OCI-LY7 (cell line): ENCODE results near the gene MEOX1. TPM values are rescaled to one million over a fixed set of nuclear protein-coding genes. Genes with fewer than 3 reads are reported as not detected.

Source experiments
- BruUV-seq: library from RNA; stranded (reverse); fragments of 400-500 nt; replicated peaks from 2 replicates; lab custom pipeline; 2021; lab: Mats Ljungman, UMichigan
- CTCF ChIA-PET: fragments of 300-600 bp; sonication (Branson Sonifier 250); formaldehyde crosslinking; loops from one replicate; lab custom pipeline; 2022; ENCODE audit warnings: antibody characterized with exemption; ENCODE audit not compliant: unreplicated experiment; lab: Charles Lee
- POLR2A ChIA-PET: fragments of 300-600 bp; sonication (Branson Sonifier 250); formaldehyde crosslinking; loops from one replicate; lab custom pipeline; 2022; ENCODE audit warnings: antibody characterized with exemption; lab: Charles Lee
- DNase-seq: peaks from one replicate; pipeline ENCODE4 v3.0.0-alpha.2; 2015; ENCODE audit warnings: low spot score
- H2AFZ ChIP-seq: fragments of 200-600 bp; sonication (generic), shearing (Covaris generic); 2 replicates; pipeline ENCODE4 v1.6.1; 2014; ENCODE audit warnings: mild to moderate bottlenecking, antibody characterized with exemption, low read length, moderate library complexity
- H3K27ac ChIP-seq: fragments of 200-600 bp; sonication (generic); 2 replicates; pipeline ENCODE4 v1.5.1; 2014; ENCODE audit warnings: mixed run types, low read depth, mild to moderate bottlenecking, moderate library complexity, low read length, inconsistent platforms; ENCODE audit not compliant: poor library complexity, severe bottlenecking
- H3K36me3 ChIP-seq: fragments of 200-600 bp; sonication (generic); 2 replicates; pipeline ENCODE4 v1.6.1; 2014; ENCODE audit warnings: mild to moderate bottlenecking, antibody characterized with exemption, low read length, moderate library complexity, mixed read lengths; ENCODE audit not compliant: insufficient read depth
- H3K4me1 ChIP-seq: fragments of 200-600 bp; sonication (generic); 2 replicates; pipeline ENCODE4 v1.5.1; 2014; ENCODE audit warnings: mild to moderate bottlenecking, low read length; ENCODE audit not compliant: insufficient read depth, poor library complexity, severe bottlenecking
- H3K4me2 ChIP-seq: fragments of 200-600 bp; sonication (generic); 2 replicates; pipeline ENCODE4 v1.6.1; 2014; ENCODE audit warnings: mild to moderate bottlenecking, low read length
- H3K4me3 ChIP-seq: fragments of 200-600 bp; sonication (generic); 2 replicates; pipeline ENCODE4 v1.5.1; 2014; ENCODE audit warnings: mild to moderate bottlenecking, low read depth, low read length; ENCODE audit not compliant: poor library complexity, severe bottlenecking
- H3K79me2 ChIP-seq: fragments of 200-600 bp; sonication (generic); 2 replicates; pipeline ENCODE4 v1.6.1; 2016; ENCODE audit warnings: low read depth, mild to moderate bottlenecking, low read length, moderate library complexity, mixed read lengths; ENCODE audit not compliant: insufficient read depth
- H3K9me2 ChIP-seq: fragments of 200-600 bp; sonication (generic); 2 replicates; pipeline ENCODE4 v1.6.1; 2016; ENCODE audit warnings: mild to moderate bottlenecking, low read length, mixed read lengths; ENCODE audit not compliant: insufficient read depth
- H3K9me3 ChIP-seq: fragments of 200-600 bp; sonication (generic); 2 replicates; pipeline ENCODE4 v1.6.1; 2014; ENCODE audit warnings: mild to moderate bottlenecking, mixed run types, low read length, mixed read lengths
- H4K20me1 ChIP-seq: fragments of 200-600 bp; sonication (generic); 2 replicates; pipeline ENCODE4 v1.6.1; 2014; ENCODE audit warnings: mild to moderate bottlenecking, antibody characterized with exemption, low read length, moderate library complexity, mixed read lengths; ENCODE audit not compliant: insufficient read depth
- CTCF ChIP-seq: fragments of 200-600 bp; sonication (generic); conservative IDR thresholded peaks from 2 replicates; pipeline ENCODE4 v1.5.1; 2014; ENCODE audit warnings: mild to moderate bottlenecking, antibody characterized with exemption, low read length, moderate library complexity, mixed read lengths
- EZH2phosphoT487 ChIP-seq: fragments of 200-600 bp; sonication (generic); IDR thresholded peaks from 2 replicates; pipeline ENCODE4 v1.6.1; 2018; ENCODE audit warnings: low read depth, borderline replicate concordance, mild to moderate bottlenecking, mixed run types, antibody characterized with exemption, low read length, moderate library complexity, mixed read lengths
- intact Hi-C: fragments of 100-400 bp; cut with micrococcal nuclease; formaldehyde crosslinking; loops from one replicate; pipeline ENCODE4 v1.10.0; 2022; ENCODE audit not compliant: unreplicated experiment
- total RNA-seq, 2 experiments: library from RNA; depleted of rRNA in 1 of 2; stranded (reverse); fragments of >200 nt in 1 of 2; shearing (Covaris generic) in 1 of 2; gene quantifications; 2 replicates each; pipeline ENCODE4 v1.2.3, GENCODE V29; 2014 to 2022

Gene MEOX1
- total RNA-seq, 2 experiments from 2014 or later, result not detected

GRCh38 chr17:43665084-43665936, 3.6 kb upstream of the MEOX1 start:
- H3K4me3 ChIP-seq, result no peak overlapping the region
- DNase-seq, result no peak
- H3K36me3 ChIP-seq, result no peaks in the 10 kb centered on the region
- no peak overlapping the region for H3K27ac ChIP-seq
- ChIA-PET CTCF (no interaction called here), POLR2A (interaction anchor here (0.7 to 0.9 kb wide), 2 partner anchors 34 to 90 kb away, joined by 3 read pairs; no protein-coding TSS in a partner anchor)
- intact Hi-C loops, result no loop called here
- no peaks in the 10 kb centered on the region for H3K9me2 ChIP-seq
- H3K4me2 ChIP-seq, result no peak overlapping the region
- TF ChIP-seq CTCF, result no peak
- no peak for TF ChIP-seq EZH2phosphoT487
- no peak overlapping the region for H2AFZ ChIP-seq
- H3K4me1 ChIP-seq, result no peaks in the 10 kb centered on the region
- BruUV-seq, result no TSS peak
- H3K79me2 ChIP-seq, result no peaks in the 10 kb centered on the region
- H3K9me3 ChIP-seq, result no peaks in the 10 kb centered on the region
- H4K20me1 ChIP-seq, result no peaks in the 10 kb centered on the region

- CTCF ChIA-PET, result no interaction called here
- no peaks in the 10 kb centered on the region for H4K20me1 ChIP-seq
- no peaks in the 10 kb centered on the region for H3K4me1 ChIP-seq
- no peaks in the 10 kb centered on the region for H3K9me2 ChIP-seq
- H3K79me2 ChIP-seq, result no peaks in the 10 kb centered on the region
- H3K4me3 ChIP-seq, result no peak overlapping the region
- POLR2A ChIA-PET, result interaction anchor here (0.7 kb wide), 1 partner anchor 9 kb away, joined by 3 read pairs; no protein-coding TSS in a partner anchor
- no peaks in the 10 kb centered on the region for H3K36me3 ChIP-seq
- no peaks in the 10 kb centered on the region for H3K9me3 ChIP-seq
- TF ChIP-seq EZH2phosphoT487 (no peak), CTCF (no peak)
- H2AFZ ChIP-seq, result no peak overlapping the region
- intact Hi-C loops, result no loop called here
- DNase-seq, result no peak
- no TSS peak for BruUV-seq
- H3K4me2 ChIP-seq, result no peak overlapping the region
- no peak overlapping the region for H3K27ac ChIP-seq
Measured at GRCh38 chr17:43664096-43664495, 2.4 kb upstream of the MEOX1 start.

GRCh38 chr17:43663383-43663782, 1.7 kb upstream of the MEOX1 start:
- no TSS peak for BruUV-seq
- DNase-seq, result no peak
- Histone ChIP-seq H2AFZ (no peak overlapping the region), H3K36me3 (no peaks in the 10 kb centered on the region), H4K20me1 (no peaks in the 10 kb centered on the region), H3K4me3 (no peak overlapping the region), H3K4me2 (no peak overlapping the region), H3K27ac (no peak overlapping the region), H3K9me2 (no peaks in the 10 kb centered on the region), H3K9me3 (no peaks in the 10 kb centered on the region), H3K79me2 (no peaks in the 10 kb centered on the region), H3K4me1 (no peaks in the 10 kb centered on the region)
- intact Hi-C loops, result no loop called here
- CTCF ChIA-PET, result no interaction called here
- POLR2A ChIA-PET, result interaction anchor here (0.7 kb wide), 1 partner anchor 9 kb away, joined by 3 read pairs; no protein-coding TSS in a partner anchor
- TF ChIP-seq EZH2phosphoT487 (no peak), CTCF (no peak)
